Neural progenitor cell (in vitro differentiated cells): ENCODE data around the gene TMEM147. TPM values are rescaled to one million over a fixed set of nuclear protein-coding genes. Genes with fewer than 3 reads are reported as not detected.

Source experiments
- DNase-seq: peaks from one replicate; pipeline ENCODE4 v3.0.0-alpha.2; 2016; ENCODE audit warnings: low spot score
- H2AFZ ChIP-seq: fragments of 200-600 bp; sonication (generic); replicated peaks from 2 replicates; pipeline ENCODE4 v1.6.1; 2016; ENCODE audit warnings: antibody characterized with exemption
- H3F3A ChIP-seq: fragments of 200-600 bp; sonication (generic); 2 replicates; pipeline ENCODE4 v1.6.1; 2016; ENCODE audit warnings: antibody characterized with exemption, low read depth
- H3K27ac ChIP-seq: fragments of 200-600 bp; sonication (generic); 2 replicates; pipeline ENCODE4 v1.5.1; 2016; ENCODE audit warnings: mild to moderate bottlenecking
- H3K27me3 ChIP-seq: fragments of 200-600 bp; sonication (generic); 2 replicates; pipeline ENCODE4 v1.6.1; 2016; ENCODE audit warnings: mild to moderate bottlenecking, moderate library complexity
- H3K36me3 ChIP-seq: fragments of 200-600 bp; sonication (generic); 2 replicates; pipeline ENCODE4 v1.5.1; 2016
- H3K4me1 ChIP-seq: fragments of 200-600 bp; sonication (generic); 2 replicates; pipeline ENCODE4 v1.6.1; 2016; ENCODE audit warnings: mixed run types
- H3K4me2 ChIP-seq: fragments of 200-600 bp; sonication (generic); 2 replicates; pipeline ENCODE4 v1.6.1; 2016
- H3K4me3 ChIP-seq: fragments of 200-600 bp; sonication (generic); 2 replicates; pipeline ENCODE4 v1.5.1; 2016
- H3K79me2 ChIP-seq: fragments of 200-600 bp; sonication (generic); 2 replicates; pipeline ENCODE4 v1.6.1; 2016; ENCODE audit warnings: low read depth
- H3K9ac ChIP-seq: fragments of 200-600 bp; sonication (generic); 2 replicates; pipeline ENCODE4 v1.6.1; 2016
- H3K9me3 ChIP-seq: fragments of 200-600 bp; sonication (generic); 2 replicates; pipeline ENCODE4 v1.5.1; 2016; ENCODE audit warnings: low read depth
- H4K20me1 ChIP-seq: fragments of 200-600 bp; sonication (generic); 2 replicates; pipeline ENCODE4 v1.6.1; 2016; ENCODE audit warnings: low read depth
- H3K27ac Mint-ChIP-seq: 3 replicates; pipeline ENCODE4 v1.8.0; 2021; ENCODE audit warnings: mixed read lengths
- H3K27me3 Mint-ChIP-seq: 2 replicates; pipeline ENCODE4 v1.8.0; 2022; ENCODE audit warnings: low read depth, mild to moderate bottlenecking, inconsistent platforms, moderate library complexity, mixed read lengths; ENCODE audit not compliant: insufficient read depth
- H3K36me3 Mint-ChIP-seq: 3 replicates; pipeline ENCODE4 v1.8.0; 2021; ENCODE audit warnings: mixed read lengths
- H3K4me1 Mint-ChIP-seq: 3 replicates; pipeline ENCODE4 v1.8.0; 2021; ENCODE audit warnings: mixed read lengths
- H3K4me3 Mint-ChIP-seq: 3 replicates; pipeline ENCODE4 v1.8.0; 2021; ENCODE audit warnings: mild to moderate bottlenecking, moderate library complexity, mixed read lengths
- H3K9me3 Mint-ChIP-seq: 3 replicates; pipeline ENCODE4 v1.8.0; 2020; ENCODE audit warnings: mixed read lengths
- CTCF ChIP-seq: fragments of 200-600 bp; sonication (generic); IDR thresholded peaks from 2 replicates; pipeline ENCODE4 v1.5.1; 2017; ENCODE audit warnings: antibody characterized with exemption, mild to moderate bottlenecking
- EZH2 ChIP-seq: fragments of 200-600 bp; sonication (generic); IDR thresholded peaks from 2 replicates; pipeline ENCODE4 v1.6.1; 2017; ENCODE audit warnings: antibody characterized with exemption, mild to moderate bottlenecking, moderate library complexity
- EZH2phosphoT487 ChIP-seq: fragments of 200-600 bp; sonication (generic); IDR thresholded peaks from 2 replicates; pipeline ENCODE4 v1.6.1; 2017; ENCODE audit warnings: antibody characterized with exemption
- total RNA-seq: library from RNA; depleted of rRNA; stranded (reverse); fragments of >200 nt; gene quantifications from 2 replicates; pipeline ENCODE4 v1.2.3, GENCODE V29; 2015; ENCODE audit warnings: low replicate concordance

Gene TMEM147
- total RNA-seq, 1 donor from 2014 or later = 57.8 TPM

DNA sequence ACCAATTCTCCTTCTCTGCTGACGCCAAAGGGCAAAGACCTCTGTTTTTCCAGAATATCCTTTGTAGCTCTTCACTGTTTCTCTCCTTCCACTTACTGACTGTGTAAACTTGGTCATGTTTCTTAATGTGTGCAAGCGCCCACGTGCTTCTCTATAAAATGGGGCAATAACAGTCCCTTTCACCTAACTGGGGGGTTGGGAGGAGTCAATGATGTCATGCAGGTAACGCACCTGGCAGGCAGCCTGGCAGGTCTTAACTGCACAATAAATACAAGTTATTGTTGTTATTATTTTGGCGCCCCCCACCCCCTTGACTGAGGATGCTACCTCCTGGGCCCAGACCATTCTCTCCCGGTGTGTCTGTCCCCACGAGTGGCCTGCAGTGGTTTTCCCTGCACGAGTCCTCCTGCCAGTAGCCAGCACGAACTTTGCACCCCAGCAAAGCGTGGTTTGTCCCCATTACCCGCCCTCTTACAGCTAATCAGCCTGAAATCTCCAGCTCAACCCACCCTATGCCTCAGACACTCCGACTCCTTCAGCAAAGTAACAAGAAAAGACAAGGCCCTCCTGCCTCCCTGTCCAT is 22.6 kb upstream of the TMEM147 start:
- no peak overlapping the region for H3K4me3 Mint-ChIP-seq
- Histone ChIP-seq H3K9ac (no peak overlapping the region), H3K27ac (no peak overlapping the region), H3K9me3 (no peaks in the 10 kb centered on the region), H2AFZ (no peak overlapping the region), H3K27me3 (no peaks in the 10 kb centered on the region), H3K4me2 (no peak overlapping the region), H3K4me1 (peaks cover 15% of the 10 kb centered on the region), H4K20me1 (no peaks in the 10 kb centered on the region), H3F3A (peaks cover 9% of the 10 kb centered on the region), H3K36me3 (no peaks in the 10 kb centered on the region), H3K79me2 (no peaks in the 10 kb centered on the region), H3K4me3 (no peak overlapping the region)
- no peaks in the 10 kb centered on the region for H3K36me3 Mint-ChIP-seq
- peaks cover 6% of the 10 kb centered on the region for H3K27me3 Mint-ChIP-seq
- no peaks in the 10 kb centered on the region for H3K9me3 Mint-ChIP-seq
- H3K4me1 Mint-ChIP-seq = peaks cover 20% of the 10 kb centered on the region
- no peak overlapping the region for H3K27ac Mint-ChIP-seq
- no peak for DNase-seq
- TF ChIP-seq EZH2phosphoT487 (no peak), EZH2 (no peak), CTCF (no peak)

DNA sequence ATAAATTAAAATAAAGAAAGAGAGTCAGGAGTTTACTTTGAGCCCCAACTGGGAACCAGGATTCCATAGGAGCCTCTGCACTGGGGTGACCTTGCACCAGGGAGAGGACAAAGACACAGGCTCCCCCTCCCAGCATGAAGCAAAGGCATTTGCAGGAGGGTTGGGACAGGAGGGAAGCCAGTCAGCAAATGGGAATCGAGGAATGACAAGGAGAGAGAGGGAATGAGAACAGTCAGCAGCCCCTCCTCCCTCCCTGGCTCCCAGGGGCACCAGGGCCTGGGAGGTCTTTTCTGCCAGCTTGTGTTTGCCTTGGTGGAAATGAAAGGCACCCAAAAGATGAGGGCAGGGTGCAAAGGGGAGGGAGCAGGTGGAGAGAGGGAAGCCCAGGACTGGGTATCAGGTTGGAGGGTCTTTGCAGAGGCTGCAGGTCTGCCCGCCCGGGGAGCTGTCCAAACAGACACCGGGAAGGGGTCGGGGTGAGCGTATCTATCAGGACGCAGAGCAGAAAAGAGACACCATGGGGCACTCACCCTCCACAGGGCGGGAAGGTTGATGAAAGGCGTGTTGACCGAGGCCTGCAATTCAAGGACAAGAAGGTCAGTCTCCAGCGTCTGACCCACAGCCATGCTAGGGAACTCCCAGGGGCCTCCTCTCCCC is 21.1 kb upstream of the TMEM147 start:
- no peak overlapping the region for H3K4me3 ChIP-seq
- no peaks in the 10 kb centered on the region for H3K27me3 ChIP-seq
- Mint-ChIP-seq H3K4me3 (no peak overlapping the region), H3K9me3 (no peaks in the 10 kb centered on the region), H3K4me1 (peaks cover 20% of the 10 kb centered on the region), H3K27me3 (peaks cover 6% of the 10 kb centered on the region), H3K36me3 (no peaks in the 10 kb centered on the region), H3K27ac (no peak overlapping the region)
- peaks cover 9% of the 10 kb centered on the region for H3F3A ChIP-seq
- H3K36me3 ChIP-seq = no peaks in the 10 kb centered on the region
- TF ChIP-seq CTCF (no peak), EZH2 (no peak), EZH2phosphoT487 (no peak)
- DNase-seq = peak; percentile 56
- H3K27ac ChIP-seq = no peak overlapping the region
- H3K4me1 ChIP-seq = peaks cover 15% of the 10 kb centered on the region
- H3K4me2 ChIP-seq = peak overlapping the region; percentile 58
- H2AFZ ChIP-seq = peak overlapping the region; percentile 68
- no peaks in the 10 kb centered on the region for H4K20me1 ChIP-seq
- no peaks in the 10 kb centered on the region for H3K9me3 ChIP-seq
- no peak overlapping the region for H3K9ac ChIP-seq
- H3K79me2 ChIP-seq = no peaks in the 10 kb centered on the region

DNA sequence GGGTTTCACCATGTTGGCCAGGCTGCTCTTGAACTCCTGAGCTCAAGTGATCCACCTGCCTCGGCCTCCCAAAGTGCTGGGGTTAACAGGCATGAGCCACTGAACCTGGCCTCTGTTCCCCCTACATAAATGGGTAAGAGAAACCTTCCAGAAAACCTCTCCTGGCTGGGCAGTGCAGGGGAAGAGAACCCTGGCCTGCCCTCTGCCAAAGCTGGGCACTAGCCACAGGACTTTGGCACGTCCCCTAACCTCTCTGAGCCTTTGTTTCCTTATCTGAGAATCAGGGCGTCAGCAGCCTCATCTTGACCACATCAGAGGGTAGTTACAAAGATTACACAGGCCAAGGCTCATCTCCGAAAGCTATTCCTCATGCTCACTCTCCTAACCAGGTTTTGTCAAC is 19.6 kb upstream of the TMEM147 start:
- no peaks in the 10 kb centered on the region for H3K36me3 Mint-ChIP-seq

More for the DNA sequence above, 19.6 kb upstream of the TMEM147 start:
- H3K4me3 Mint-ChIP-seq = no peak overlapping the region
- H3K79me2 ChIP-seq = no peaks in the 10 kb centered on the region
- H4K20me1 ChIP-seq = no peaks in the 10 kb centered on the region
- no peaks in the 10 kb centered on the region for H3K9me3 Mint-ChIP-seq
- H3K27me3 Mint-ChIP-seq = peaks cover 6% of the 10 kb centered on the region
- no peak overlapping the region for H3K27ac ChIP-seq
- TF ChIP-seq CTCF = no peak
- TF ChIP-seq EZH2phosphoT487 = no peak
- TF ChIP-seq EZH2 = no peak
- no peaks in the 10 kb centered on the region for H3K9me3 ChIP-seq
- no peak overlapping the region for H3K4me3 ChIP-seq
- no peaks in the 10 kb centered on the region for H3K27me3 ChIP-seq
- H3K4me1 Mint-ChIP-seq = peaks cover 20% of the 10 kb centered on the region
- peaks cover 15% of the 10 kb centered on the region for H3K4me1 ChIP-seq
- peaks cover 9% of the 10 kb centered on the region for H3F3A ChIP-seq
- no peak overlapping the region for H3K4me2 ChIP-seq
- H3K27ac Mint-ChIP-seq = no peak overlapping the region
- no peak for DNase-seq
- H3K36me3 ChIP-seq = no peaks in the 10 kb centered on the region
- no peak overlapping the region for H2AFZ ChIP-seq
- H3K9ac ChIP-seq = no peak overlapping the region
